RWPE1 (cell line): ENCODE data around the gene DCDC2C.

Experiments
- CTCF ChIA-PET: fragments of 350-600 bp; sonication (Branson Sonifier 250); formaldehyde crosslinking; extraction: SDS; loops from one replicate; lab custom pipeline; 2021; lab: Yijun Ruan, JAX
- POLR2A ChIA-PET: fragments of 400-600 bp; formaldehyde crosslinking; extraction: SDS; loops from one replicate; lab custom pipeline; 2020; ENCODE audit warnings: antibody characterized with exemption; ENCODE audit not compliant: low non-redundant PET; lab: Yijun Ruan, JAX
- DNase-seq: peaks from one replicate; pipeline ENCODE4 v3.0.0; 2012; ENCODE audit warnings: low spot score
- H3K27ac ChIP-seq: fragments of 450-650 bp; 2 replicates; pipeline ENCODE4 v1.5.1; 2017
- TF ChIP-seq, protein P1 (sequence below): fragments of 450-650 bp; conservative IDR thresholded peaks from 2 replicates; pipeline ENCODE4 v1.5.1; 2017; ENCODE audit warnings: low read depth, mild to moderate bottlenecking

Gene DCDC2C

GRCh38 chr2:3785220-3785889, 82.0 kb downstream of the DCDC2C start:
- CTCF ChIA-PET: interaction anchor here (0.7 to 1.1 kb wide), 2 partner anchors 20 to 57 kb away, joined by 5 to 6 read pairs; no protein-coding TSS in a partner anchor
- TF ChIP-seq, protein P1, sequence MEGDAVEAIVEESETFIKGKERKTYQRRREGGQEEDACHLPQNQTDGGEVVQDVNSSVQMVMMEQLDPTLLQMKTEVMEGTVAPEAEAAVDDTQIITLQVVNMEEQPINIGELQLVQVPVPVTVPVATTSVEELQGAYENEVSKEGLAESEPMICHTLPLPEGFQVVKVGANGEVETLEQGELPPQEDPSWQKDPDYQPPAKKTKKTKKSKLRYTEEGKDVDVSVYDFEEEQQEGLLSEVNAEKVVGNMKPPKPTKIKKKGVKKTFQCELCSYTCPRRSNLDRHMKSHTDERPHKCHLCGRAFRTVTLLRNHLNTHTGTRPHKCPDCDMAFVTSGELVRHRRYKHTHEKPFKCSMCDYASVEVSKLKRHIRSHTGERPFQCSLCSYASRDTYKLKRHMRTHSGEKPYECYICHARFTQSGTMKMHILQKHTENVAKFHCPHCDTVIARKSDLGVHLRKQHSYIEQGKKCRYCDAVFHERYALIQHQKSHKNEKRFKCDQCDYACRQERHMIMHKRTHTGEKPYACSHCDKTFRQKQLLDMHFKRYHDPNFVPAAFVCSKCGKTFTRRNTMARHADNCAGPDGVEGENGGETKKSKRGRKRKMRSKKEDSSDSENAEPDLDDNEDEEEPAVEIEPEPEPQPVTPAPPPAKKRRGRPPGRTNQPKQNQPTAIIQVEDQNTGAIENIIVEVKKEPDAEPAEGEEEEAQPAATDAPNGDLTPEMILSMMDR: no peak
- DNase-seq: peak; percentile 37
- H3K27ac ChIP-seq: no peak overlapping the region
- POLR2A ChIA-PET: no interaction called here

DNA sequence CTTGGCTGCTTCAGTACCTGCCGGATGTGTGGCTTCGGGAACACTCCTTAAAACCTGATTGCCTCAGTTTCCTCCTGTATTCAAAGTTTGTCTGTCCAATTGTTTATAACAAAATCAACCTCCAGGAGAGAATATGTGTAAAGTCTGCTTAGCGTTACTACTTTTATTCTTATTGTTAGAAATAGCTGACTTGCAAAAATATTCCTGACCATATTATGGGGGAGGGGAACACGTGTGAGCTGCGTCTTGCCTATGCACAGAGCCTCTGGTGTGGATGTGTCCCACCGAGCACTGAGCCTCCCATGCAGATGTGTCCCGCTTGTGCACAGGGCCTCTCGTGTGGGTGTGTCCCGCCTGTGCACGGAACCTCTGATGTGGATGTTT, 82.5 kb downstream of the DCDC2C start:
- TF ChIP-seq, protein P1: no peak
- ChIA-PET POLR2A (no interaction called here), CTCF (no interaction called here)
- no peak overlapping the region for H3K27ac ChIP-seq
- DNase-seq: no peak

DNA sequence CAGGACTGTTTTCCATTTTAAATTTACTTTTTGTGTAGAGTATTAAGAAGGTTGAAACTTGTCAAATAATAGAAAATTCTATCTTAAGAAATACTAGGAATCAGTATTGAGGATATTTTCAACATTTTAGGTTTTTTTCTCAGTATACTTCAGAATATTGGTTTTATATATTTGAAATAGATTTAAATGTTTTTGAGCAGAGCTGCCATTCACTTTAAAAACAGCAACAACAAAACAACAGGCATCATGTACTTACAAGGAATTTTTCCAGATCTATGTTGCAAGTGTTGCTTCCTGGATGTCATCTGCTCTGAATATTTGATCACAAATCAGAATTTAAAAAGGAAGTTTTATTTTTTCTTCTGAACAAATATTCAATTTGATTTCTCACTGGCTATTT, 84.4 kb downstream of the DCDC2C start:
- ChIA-PET CTCF (no interaction called here), POLR2A (no interaction called here)
- TF ChIP-seq, protein P1: no peak
- DNase-seq: no peak
- H3K27ac ChIP-seq: no peak overlapping the region

DNA sequence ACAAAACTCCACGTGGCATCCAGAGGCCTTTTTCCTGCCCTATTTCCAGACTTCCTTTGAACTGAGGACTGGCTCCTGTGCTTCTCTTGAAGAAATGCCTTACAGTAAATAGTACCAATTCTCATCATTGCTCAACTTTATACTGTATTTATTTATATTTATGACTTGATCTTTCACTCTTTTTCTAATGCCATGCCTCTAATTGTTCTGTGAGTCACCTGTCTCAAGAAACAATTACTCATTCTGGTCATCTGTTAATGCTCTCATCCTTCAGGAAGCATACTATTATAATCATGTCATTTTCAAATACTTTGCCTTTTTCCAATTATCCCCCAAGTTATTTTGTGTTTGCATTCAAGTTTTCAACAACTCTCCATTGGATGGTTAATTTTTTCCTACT, 85.9 kb downstream of the DCDC2C start:
- ChIA-PET CTCF (no interaction called here), POLR2A (no interaction called here)
- TF ChIP-seq, protein P1: no peak
- DNase-seq: peak; percentile 17
- no peak overlapping the region for H3K27ac ChIP-seq

DNA sequence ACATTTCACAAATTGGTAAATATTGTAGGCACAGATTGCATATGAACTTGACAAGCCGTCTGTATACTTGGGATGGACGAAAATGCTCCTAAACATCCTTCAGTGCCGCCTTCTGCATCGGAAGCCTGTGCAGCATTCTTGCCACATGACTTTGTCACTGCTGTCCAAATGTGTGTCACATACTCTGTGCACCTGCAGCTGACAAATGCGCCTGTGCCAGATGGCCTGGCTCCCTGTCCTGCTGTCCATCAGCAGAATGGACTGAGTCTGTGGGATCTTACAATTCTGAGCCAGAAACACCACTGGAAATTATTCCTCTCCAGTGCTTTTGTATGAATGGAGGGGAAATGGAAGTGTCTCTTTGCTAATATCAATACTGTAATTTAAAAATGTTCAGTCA, 89.9 kb downstream of the DCDC2C start:
- no peak overlapping the region for H3K27ac ChIP-seq
- TF ChIP-seq, protein P1: no peak
- CTCF ChIA-PET: interaction anchor here (1.1 kb wide), 1 partner anchor 12 kb away, joined by 3 read pairs; no protein-coding TSS in a partner anchor
- POLR2A ChIA-PET: no interaction called here
- DNase-seq: no peak

DNA sequence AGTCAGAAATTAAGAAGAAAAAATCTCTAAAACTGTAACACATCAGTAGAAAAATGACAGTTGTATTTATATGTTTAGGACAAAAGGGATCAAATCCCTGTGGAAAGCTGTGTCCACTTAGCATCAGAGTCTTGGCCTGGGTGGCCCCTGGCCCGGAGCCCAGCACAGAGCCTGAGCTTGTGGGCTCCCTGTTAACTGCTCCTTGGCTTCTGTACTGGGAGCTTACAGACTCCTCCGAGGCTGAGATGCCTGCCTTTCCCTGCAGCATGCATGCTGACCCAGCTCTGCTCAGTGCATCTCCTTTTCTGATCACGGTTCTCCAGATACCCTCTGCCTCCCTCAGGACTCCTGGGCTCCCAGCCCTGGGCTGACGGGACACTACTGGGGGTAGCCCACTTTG, 98.1 kb downstream of the DCDC2C start:
- POLR2A ChIA-PET: no interaction called here
- CTCF ChIA-PET: no interaction called here
- DNase-seq: no peak
- TF ChIP-seq, protein P1: no peak
- H3K27ac ChIP-seq: no peak overlapping the region
